ENCODE data around the gene GDE1. TPM values are rescaled to one million over a fixed set of nuclear protein-coding genes. Genes with fewer than 3 reads are reported as not detected.
A peak's percentile ranks its signal among the peaks of the same experiment; 100 is the strongest.

The GDE1 gene
- total and polyA plus RNA-seq, 9 of the 15 experiments (the other 6 are each of a cell fraction or from before 2014, with no cell fraction given), result 18.8 to 40.5 (median 22.3) TPM

DNA sequence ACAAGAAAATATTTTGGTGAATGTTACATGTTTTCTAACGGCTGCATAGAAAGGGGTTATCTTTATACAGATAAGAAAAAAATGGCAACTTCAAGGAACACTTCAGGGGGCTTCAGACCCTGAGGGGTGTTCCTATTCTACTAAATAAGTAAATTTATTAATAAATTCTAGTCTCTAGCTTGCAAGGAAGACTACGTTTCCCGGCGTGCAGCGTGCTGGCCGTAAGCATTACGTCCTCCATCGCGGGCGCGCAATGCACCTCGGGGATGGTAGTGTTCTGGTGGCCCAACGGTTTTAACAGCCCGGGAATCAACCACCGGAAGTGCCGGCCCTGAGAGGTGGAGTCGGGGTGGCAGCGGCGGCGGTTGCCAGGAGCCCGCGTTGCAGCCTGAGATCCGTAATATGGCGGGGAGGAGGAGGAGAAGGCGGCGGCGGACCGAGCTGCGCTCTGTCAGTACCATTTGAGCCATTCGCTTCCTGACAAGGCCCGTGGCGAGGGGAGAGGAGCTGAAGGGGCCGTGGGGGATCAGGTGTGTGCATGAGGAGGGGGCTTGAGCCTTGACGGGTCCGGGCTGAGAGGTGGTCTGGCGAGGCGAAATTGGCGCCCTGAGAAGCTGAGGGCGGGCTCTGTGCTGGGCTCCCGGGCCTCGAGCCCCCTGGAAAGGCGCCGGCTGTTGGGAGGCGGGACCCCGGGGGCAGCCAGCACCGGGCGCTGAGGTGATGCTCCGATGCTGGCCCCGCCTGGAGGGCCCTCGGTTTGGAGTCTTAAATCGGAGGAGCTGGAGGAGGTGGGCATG, 1.9 kb upstream of the GDE1 start, which contains the start of gene CCP110 (continued):
- TF ChIP-seq, protein P1, sequence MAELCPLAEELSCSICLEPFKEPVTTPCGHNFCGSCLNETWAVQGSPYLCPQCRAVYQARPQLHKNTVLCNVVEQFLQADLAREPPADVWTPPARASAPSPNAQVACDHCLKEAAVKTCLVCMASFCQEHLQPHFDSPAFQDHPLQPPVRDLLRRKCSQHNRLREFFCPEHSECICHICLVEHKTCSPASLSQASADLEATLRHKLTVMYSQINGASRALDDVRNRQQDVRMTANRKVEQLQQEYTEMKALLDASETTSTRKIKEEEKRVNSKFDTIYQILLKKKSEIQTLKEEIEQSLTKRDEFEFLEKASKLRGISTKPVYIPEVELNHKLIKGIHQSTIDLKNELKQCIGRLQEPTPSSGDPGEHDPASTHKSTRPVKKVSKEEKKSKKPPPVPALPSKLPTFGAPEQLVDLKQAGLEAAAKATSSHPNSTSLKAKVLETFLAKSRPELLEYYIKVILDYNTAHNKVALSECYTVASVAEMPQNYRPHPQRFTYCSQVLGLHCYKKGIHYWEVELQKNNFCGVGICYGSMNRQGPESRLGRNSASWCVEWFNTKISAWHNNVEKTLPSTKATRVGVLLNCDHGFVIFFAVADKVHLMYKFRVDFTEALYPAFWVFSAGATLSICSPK (IDR thresholded peaks at IDR 0.05; ENCODE audit: borderline replicate concordance), result no peak
- TF ChIP-seq BHLHE40 (IDR thresholded peaks at IDR 0.05; ENCODE audit: low read length), result 0 out of 2 replicates have a peak, but pooled peaks have one; percentile 19
- TF ChIP-seq, protein P2, sequence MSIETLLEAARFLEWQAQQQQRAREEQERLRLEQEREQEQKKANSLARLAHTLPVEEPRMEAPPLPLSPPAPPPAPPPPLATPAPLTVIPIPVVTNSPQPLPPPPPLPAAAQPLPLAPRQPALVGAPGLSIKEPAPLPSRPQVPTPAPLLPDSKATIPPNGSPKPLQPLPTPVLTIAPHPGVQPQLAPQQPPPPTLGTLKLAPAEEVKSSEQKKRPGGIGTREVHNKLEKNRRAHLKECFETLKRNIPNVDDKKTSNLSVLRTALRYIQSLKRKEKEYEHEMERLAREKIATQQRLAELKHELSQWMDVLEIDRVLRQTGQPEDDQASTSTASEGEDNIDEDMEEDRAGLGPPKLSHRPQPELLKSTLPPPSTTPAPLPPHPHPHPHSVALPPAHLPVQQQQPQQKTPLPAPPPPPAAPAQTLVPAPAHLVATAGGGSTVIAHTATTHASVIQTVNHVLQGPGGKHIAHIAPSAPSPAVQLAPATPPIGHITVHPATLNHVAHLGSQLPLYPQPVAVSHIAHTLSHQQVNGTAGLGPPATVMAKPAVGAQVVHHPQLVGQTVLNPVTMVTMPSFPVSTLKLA (conservative IDR thresholded peaks at IDR 0.05), result peak; percentile 66 to 84; a peak in 3 of 4 replicates
- TF ChIP-seq, protein P3, sequence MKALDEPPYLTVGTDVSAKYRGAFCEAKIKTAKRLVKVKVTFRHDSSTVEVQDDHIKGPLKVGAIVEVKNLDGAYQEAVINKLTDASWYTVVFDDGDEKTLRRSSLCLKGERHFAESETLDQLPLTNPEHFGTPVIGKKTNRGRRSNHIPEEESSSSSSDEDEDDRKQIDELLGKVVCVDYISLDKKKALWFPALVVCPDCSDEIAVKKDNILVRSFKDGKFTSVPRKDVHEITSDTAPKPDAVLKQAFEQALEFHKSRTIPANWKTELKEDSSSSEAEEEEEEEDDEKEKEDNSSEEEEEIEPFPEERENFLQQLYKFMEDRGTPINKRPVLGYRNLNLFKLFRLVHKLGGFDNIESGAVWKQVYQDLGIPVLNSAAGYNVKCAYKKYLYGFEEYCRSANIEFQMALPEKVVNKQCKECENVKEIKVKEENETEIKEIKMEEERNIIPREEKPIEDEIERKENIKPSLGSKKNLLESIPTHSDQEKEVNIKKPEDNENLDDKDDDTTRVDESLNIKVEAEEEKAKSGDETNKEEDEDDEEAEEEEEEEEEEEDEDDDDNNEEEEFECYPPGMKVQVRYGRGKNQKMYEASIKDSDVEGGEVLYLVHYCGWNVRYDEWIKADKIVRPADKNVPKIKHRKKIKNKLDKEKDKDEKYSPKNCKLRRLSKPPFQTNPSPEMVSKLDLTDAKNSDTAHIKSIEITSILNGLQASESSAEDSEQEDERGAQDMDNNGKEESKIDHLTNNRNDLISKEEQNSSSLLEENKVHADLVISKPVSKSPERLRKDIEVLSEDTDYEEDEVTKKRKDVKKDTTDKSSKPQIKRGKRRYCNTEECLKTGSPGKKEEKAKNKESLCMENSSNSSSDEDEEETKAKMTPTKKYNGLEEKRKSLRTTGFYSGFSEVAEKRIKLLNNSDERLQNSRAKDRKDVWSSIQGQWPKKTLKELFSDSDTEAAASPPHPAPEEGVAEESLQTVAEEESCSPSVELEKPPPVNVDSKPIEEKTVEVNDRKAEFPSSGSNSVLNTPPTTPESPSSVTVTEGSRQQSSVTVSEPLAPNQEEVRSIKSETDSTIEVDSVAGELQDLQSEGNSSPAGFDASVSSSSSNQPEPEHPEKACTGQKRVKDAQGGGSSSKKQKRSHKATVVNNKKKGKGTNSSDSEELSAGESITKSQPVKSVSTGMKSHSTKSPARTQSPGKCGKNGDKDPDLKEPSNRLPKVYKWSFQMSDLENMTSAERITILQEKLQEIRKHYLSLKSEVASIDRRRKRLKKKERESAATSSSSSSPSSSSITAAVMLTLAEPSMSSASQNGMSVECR (CRISPR knock-in tag; IDR thresholded peaks at IDR 0.05), result peak; percentile 36
- TF ChIP-seq HNRNPK (IDR thresholded peaks at IDR 0.05; ENCODE audit: low read depth, low read length, poor library complexity, severe bottlenecking), result no peak
- no peak for TF ChIP-seq POLR2H (tag; IDR thresholded peaks at IDR 0.05; ENCODE audit: low read depth)
- peak; percentile 84; a peak in 2 of 4 replicates for TF ChIP-seq SIN3A (IDR thresholded peaks at IDR 0.05; ENCODE audit: borderline replicate concordance in 2 of 2, control insufficient read depth in 1 of 2, low read depth in 2 of 2, low read length in 2 of 2)
- TF ChIP-seq HCFC1 (IDR thresholded peaks at IDR 0.05; ENCODE audit: low read depth, low read length), result peak; percentile 99
- TF ChIP-seq, protein P4, sequence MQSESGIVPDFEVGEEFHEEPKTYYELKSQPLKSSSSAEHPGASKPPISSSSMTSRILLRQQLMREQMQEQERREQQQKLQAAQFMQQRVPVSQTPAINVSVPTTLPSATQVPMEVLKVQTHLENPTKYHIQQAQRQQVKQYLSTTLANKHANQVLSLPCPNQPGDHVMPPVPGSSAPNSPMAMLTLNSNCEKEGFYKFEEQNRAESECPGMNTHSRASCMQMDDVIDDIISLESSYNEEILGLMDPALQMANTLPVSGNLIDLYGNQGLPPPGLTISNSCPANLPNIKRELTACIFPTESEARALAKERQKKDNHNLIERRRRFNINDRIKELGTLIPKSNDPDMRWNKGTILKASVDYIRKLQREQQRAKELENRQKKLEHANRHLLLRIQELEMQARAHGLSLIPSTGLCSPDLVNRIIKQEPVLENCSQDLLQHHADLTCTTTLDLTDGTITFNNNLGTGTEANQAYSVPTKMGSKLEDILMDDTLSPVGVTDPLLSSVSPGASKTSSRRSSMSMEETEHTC (IDR thresholded peaks at IDR 0.05), result no peak
- TF ChIP-seq FOXM1 (IDR thresholded peaks at IDR 0.05; ENCODE audit: low read depth), result peak; percentile 82
- TF ChIP-seq FOXM1 (CRISPR knock-in tag; IDR thresholded peaks at IDR 0.05; ENCODE audit: low read depth), result no peak
- no peak for TF ChIP-seq IRF2 (CRISPR knock-in tag; IDR thresholded peaks at IDR 0.05)
- peak; percentile 97 for TF ChIP-seq CREM (IDR thresholded peaks at IDR 0.05; ENCODE audit: low read depth)
